HEK293T (cell line): Measurements from ENCODE around the gene MAU2.

Experiments
- BHLHE40 ChIP-seq: fragments of 450-650 bp; IDR thresholded peaks from 2 replicates; pipeline ENCODE4 v1.6.1; 2016; ENCODE audit warnings: mild to moderate bottlenecking, moderate library complexity, borderline replicate concordance
- FOXK2 ChIP-seq: fragments of 450-650 bp; IDR thresholded peaks from 2 replicates; pipeline ENCODE4 v1.6.1; 2016; ENCODE audit warnings: mild to moderate bottlenecking
- FOXM1 ChIP-seq: fragments of 450-650 bp; IDR thresholded peaks from 2 replicates; pipeline ENCODE4 v1.6.1; 2017; ENCODE audit warnings: mild to moderate bottlenecking, borderline replicate concordance
- SP1 ChIP-seq: fragments of 450-650 bp; IDR thresholded peaks from 2 replicates; pipeline ENCODE4 v1.6.1; 2017
- ZNF384 ChIP-seq: fragments of 450-650 bp; IDR thresholded peaks from 2 replicates; pipeline ENCODE4 v1.6.1; 2016

- TF ChIP-seq ZNF384 = no peak
- TF ChIP-seq FOXK2 = no peak
- no peak for TF ChIP-seq BHLHE40
- TF ChIP-seq FOXM1 = no peak
- no peak for TF ChIP-seq SP1
Observed at GRCh38 chr19:19384486-19384885, 63.9 kb downstream of the MAU2 start.
